Ramos (cell line): ENCODE measurements around the gene SLC2A4.
"Not testable (repeated sequence)": the region's sequence is repeated elsewhere in the genome, so short reads cannot be mapped to it uniquely, and the experiment has no call there.

Experiments
- in situ Hi-C: fragments of 300-500 bp; cut with MboI; formaldehyde crosslinking; loops from one replicate; pipeline ENCODE4 v1.14.3; 2022; ENCODE audit warnings: low sequenced_read_pairs; ENCODE audit not compliant: unreplicated experiment

The SLC2A4 gene

DNA sequence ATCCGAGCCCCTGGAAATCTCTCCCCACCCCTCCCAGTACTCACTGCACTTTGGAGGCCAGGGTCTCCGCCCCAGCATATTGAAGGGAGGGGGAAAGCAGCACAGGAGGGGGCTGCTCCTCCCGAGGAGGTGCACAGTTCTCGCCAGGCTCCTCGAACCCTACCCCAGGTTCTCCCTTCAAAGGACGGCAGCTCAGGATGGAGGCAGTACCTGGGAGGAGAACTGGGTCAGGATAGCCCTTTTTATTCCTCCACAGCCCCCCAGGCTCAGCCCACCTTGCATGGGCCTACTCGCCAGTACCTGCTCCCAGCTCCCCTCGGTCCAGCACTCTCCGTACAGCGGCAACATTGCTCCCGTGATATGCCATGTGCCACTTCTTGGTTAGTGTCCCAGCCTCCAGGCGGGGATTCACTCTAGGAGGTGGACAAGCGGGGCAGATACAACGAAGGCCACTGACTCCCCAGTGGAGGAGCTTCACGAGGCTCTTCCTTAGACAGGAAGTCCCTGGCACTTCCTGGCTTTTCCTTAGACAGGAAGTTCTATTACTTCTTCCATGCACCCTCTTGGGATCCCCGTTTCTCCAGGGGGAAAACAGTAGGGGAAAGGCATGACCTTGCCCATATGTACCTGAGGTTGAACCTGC is 35.8 kb downstream of the SLC2A4 start:
- in situ Hi-C loops: no loop called here

DNA sequence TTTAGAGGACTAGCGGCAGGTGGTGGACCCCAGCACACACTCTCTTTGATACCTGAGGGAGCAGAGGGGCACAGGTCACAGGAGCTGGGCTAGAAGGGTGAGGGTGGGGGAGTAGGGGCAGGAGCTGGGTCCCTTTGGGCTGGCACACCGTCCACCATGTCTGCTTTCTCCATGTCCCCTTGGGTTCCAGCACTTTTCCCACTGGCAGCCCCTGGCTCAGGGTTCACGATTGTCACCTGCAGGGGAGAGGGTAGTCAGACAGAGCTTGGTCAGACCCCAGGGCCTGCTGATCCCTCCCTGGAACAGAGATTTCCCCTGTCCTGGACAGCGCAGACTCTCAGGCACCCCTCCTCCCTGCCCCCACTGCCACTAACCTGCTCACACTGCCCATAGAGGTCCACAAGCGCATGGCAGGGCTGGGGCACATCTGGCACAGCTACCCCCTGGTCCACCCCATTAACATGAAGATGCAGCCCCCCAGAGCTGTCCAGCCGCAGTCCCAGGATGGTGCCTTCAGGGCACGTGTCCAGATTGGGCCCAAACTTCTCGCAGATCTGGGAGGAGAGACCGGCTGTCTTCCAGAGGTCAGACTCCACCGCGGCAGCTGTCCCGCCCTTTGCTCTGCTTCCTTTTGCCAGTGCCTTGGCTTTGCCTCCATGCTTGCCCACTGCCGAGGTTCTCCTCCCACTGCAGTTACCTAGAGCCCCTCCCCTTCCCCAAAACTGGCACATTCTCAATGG is 36.8 kb downstream of the SLC2A4 start:
- in situ Hi-C loops: no loop called here

DNA sequence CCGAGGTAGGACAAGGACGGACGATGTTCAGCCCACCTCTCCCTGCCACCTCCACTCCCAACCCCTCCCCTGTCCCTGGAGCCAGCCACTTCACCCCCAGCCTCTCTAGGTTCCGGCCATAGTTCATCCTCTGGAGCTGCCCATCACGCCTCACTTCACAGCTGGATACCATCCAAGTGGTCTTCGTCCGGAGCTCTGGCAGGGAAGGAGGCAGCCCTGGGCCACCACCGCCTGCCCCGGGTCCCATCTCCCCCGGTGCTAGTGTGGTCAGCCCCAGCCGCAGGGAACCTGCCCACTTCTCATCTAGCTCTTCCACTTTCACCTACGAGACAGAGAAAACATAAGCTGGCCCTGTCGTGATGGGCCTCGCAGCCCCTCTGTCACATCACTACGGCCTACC is 39.9 kb downstream of the SLC2A4 start:
- in situ Hi-C loops: no loop called here

DNA sequence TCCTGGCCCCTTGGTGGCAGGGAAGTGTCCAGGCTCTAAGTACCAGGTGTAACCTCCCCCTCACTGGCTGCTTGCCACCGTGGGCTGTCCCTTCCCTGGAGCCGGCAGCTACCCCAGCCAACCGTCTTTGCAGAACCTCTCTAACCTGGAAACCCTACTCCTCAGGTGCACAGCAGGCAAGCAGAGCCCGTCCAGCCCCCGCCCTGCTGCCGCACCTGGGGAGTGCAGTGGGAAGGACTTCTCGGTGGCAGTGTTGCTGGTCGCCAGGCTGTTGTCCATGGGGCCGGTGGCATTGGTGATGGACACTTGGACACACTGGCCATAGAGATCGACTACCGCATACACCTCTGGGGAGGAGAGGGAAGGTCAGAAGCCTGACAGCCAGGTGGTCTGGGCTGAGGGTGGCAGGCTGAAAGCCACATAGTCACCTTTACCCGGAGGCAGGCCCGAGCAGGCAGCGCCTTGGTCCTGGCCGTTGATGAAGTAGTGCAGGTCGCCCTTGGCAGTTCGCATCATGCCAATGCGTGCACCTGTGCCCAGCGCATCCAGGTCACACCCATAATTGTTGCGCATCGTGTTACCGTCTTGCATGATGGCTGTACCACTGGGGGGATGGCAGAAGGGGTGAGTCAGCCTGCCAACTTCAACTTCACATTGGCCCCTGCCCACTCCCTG is 41.1 kb downstream of the SLC2A4 start:
- in situ Hi-C loops: no loop called here

DNA sequence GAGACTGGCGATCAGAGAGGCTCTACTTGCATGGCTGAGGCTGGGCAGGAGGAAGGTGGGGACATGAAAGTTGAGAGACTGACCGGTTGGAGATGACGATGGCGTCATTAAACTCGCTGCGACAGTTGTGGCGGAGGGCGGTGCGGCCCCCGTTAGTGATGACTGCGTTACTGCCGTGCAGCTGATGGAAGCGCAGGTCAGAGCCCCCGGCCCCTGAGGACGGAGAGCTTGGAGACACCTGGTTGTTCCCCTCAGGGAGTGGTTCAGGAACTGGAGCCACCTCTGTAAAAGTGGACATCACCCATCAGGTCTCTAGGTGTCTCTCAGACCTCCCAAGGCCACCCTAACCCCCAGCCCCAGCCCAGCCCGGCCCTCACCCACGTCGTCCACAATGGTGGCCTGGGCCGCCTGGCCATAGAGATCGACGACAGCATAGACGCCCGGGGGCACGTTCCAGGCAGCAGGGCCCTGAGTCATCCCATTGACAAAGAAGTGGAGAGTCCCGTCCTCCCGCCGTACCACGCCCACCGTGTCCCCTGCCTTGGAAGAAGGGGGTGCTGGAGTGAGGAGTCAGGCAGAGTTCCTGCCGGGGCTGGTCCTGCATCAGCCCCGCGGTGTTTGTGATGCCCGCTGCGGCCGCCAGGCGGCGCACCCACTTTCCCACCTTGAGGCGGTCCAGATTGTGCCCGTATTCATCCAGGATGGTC is 42.4 kb downstream of the SLC2A4 start:
- in situ Hi-C loops: no loop called here

DNA sequence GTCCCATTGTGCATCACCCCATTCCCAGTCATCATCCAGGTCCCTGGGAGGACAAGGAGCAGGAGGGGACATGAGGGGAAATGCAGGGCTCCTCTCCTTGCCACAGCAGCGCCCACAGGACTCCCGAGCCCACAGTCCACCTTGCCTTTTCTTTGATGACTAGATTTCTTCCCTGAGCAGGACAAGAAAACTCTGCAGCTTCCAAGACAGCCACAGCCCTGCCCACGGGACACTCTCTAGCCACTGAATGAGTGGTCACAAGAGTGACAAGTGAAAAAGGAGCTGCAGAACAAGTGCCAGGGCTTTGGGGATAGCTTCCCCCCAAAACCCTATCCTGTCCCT is 42.9 kb downstream of the SLC2A4 start:
- in situ Hi-C loops: no loop called here

DNA sequence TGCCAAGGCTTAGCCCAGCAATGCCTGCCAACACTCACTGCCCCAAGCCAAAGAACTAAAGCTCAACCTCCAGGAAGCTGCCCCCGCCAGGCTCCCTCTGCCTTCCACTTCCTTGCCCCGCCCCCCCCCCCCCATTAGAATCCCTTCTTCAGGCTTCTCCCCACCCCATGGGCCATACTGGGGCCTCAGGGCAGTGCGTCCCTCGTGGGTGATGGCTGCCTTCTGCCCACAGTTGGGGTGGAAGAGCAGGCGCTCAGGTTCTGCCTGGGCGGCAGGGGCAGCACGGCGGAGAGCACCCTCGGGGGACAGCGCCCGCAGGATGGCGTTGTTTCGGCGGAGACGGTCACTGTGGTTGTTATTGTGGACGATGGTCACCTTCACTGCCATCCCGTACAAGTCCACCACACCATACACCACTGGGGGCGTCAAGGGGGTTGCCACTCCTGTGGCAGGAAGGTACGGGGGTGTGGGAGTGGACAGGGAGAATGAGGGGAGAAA is 43.6 kb downstream of the SLC2A4 start:
- in situ Hi-C loops: no loop called here

DNA sequence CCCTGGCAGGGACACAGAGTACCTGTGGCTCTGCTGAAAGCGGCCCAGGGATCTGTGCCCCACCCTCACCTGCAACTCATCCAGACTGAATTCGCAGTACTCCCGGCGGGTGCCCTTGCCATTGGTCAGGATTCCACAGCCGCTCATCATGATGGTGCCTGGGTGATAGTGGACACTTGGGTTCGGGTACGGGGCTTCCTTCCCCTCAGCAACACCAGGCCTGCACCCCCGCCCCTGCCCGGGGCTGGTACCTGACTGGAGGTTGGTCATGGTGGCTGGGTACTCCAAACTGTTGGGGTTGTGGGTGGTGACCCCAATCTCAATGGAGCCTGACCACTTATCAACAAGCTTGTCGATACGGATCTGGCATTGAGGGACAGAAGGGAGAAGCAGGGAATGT is 44.7 kb downstream of the SLC2A4 start:
- in situ Hi-C loops: no loop called here

DNA sequence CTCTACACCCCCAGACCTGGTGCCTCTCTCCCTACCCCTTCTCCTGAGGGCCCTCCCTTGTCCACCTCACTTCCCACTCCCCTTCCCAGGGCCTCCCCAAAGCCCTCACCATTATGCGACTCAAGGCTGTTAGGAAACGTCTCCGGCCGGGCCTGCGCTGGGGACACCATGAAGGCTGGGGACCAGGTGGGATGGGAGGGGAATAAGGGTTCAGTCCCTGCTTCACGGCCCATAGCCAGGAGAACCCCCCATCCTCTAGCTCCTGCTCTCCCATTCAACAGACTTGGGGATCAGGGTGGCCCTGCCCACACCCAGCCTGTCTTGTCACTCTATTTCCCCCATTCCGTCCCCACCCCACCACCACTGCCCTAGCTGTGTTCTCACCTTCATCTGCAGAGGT is 45.5 kb downstream of the SLC2A4 start:
- in situ Hi-C loops: no loop called here

DNA sequence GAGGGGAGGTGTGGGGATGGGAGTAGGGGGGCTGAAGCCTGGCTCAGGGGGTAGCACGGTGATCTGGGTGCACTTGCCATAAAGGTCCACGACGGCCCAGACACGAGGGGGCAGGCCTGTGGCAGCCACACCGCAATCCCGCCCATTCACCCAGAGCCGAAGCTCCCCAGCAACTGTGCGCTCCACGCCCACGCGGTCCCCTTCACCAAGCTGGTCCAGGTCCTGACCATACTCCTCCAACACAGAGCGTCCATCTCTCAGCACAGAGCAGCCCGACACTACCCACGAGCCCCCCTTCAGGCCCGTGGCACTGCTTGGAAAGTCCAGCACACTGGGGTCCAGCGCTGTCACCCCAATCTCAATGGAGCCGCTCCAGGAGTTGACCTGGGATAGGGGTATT is 46.0 kb downstream of the SLC2A4 start:
- in situ Hi-C loops: no loop called here

DNA sequence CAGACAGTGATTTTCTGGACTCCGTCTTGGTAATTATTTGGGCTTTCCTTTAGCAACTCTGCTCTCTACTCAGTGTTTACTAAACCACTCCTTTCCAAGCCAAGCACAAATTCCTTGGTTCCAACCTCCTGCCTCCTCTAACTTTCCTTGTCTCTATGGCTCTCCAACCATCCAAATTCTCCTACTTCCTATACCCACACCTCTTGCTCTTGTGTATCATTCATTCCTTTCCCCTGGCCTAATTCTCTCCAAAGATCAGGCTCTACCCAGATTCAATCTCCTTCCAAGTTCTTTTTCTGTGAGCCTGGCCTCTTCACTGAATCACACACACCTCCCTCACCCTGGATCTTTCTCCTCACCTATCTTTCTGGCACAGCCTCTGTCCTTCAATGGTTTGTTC is 46.5 kb downstream of the SLC2A4 start:
- in situ Hi-C loops: no loop called here

DNA sequence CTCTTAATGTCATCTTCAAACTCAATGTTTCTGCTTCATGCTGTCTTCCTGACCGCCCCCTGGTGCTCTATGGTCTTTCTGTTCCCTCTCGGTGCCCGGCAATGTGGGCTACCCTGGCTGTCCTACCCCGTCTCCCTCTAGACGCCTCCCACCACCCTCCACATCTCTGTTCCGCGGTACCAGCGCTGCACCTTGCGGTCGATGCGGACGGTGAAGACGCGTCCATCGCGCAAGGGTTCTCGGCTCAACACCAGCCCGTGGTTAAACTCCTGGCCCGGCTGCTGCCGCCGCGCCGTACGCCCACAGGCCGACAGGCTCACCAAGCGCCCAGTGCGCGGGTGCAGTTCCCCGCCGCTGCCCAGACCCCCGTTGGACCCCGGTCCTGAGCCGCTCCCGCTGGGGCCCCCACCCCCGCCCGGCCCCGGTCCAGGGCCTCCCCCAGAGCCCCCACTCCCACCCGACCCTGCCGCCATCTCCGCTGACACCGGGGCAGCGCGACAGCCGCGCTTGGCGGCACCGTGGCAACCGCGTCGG is 47.4 kb downstream of the SLC2A4 start, which contains the start of gene NEURL4:
NEURL4 (minus strand) TSS at position 496 of the 534 bp plus-strand sequence; CDS start at position 473, 23 bp downstream.
- in situ Hi-C loops: no loop called here

DNA sequence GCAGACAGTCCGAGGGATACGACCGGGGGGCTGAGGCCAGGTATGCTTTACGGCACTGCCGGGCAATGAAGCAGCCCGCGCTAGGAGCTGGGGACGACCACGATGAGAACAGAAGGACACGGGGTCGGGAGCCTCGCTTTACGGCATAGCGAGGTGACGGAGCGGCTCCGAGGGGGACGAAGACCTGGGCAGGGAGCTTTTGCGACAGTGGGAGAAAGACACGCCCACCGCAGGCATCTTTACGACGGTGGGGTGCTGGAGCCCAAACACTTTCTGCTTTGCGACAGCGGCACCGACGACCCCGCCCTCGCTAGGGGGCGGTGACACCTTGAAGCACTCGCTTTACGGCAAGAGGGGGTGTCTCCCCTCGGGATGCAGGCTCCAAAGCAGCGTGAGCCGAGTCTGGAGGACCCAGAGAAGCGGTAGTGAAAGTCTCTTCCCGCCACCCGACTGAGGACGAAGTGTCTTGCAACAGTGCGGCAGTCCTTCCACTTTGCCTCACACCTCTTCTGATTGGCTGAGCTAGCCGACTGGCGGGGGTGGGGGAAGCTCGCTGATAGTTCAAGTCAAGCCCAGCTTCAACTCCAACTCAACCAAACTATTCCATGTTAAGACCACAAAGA is 48.0 kb downstream of the SLC2A4 start:
- in situ Hi-C loops: no loop called here

DNA sequence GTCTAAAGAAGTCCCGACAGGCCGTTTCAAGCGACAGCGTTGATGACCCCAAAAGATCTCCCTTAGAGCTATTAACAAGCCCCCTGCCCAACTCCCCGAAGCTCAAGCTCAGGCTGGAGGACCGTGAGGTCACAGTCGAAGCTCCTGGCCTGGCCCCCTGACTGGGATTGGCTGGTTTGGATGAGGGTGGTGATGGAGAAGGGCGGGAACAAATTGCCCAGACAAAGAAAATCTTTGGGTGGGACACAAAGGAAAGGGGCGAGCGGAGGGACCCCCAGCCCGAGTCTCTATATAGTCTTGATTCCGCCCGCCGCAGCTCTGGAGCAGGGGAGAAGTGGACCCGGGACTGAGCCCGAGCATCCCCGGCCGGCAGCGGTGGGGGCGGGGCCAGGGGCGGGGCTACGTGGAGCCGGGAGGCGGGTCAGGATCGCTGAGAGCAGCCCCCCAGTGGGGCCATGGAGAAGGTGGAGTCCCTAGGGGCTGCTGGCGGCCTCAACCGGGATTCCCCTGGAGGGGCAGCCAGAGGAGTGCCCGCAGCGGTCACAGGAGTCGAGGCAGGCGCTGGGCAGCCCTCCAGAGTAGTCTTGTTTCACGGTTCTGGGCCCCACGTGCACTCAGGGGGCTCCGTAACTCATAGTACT is 48.6 kb downstream of the SLC2A4 start:
- in situ Hi-C loops: no loop called here

DNA sequence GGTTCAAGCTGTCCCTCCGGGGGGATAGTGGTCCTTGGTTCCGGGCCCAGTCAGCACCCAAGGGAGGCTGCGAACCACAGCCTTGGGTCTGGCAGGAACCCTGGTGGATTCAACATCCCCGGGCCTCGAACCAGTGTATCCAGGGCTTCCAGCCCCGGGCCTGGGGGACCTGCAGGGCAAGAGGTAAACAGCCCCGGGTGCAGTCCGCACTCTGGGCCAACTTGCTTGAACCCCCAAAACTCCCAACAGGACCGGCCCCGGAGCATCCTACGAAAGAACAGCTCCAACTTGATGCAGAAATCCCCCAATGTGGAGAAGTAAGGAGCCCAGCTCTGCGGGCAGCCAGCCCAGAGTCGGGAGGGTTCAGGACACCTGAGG is 49.1 kb downstream of the SLC2A4 start:
- in situ Hi-C loops: no loop called here

DNA sequence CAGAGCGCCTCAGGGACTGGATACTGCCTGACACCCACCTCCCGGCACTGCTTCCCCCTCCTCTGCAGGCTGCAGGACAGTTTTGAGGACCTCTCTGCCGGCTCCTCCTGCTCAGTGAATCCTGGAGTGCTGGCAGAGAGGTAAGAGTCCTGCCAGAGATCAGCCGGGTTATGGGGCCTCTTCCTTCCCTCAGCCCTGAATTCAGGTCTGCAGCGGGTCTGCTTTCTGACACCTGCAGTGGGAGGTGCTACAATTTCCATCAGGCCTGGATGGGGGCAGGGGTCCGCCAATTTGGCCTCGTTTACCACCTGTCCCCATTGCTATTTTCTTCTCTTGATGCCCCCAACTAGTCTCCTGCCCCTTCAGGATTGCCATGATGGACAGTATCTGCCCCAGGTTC is 50.6 kb downstream of the SLC2A4 start:
- in situ Hi-C loops: no loop called here

DNA sequence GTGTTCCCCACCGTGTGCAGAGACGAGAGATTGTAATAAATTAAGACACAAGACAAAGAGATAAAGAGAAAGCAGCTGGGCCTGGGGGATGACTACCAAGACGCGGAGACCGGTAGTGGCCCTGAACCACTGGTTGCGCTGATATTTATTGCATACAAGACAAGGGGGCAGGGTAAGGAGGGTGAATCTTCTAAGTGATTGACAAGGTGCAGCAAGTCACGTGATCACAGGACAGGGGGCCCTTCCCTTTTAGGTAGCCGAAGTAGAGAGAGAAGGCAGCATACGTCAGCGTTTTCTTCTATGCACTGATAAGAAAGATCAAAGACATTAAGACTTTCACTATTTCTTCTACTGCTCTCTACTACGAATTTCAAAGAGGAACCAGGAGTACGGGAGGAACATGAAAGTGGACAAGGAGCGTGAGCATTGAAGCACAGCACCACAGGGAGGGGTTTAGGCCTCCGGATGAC is 51.1 kb downstream of the SLC2A4 start:
- in situ Hi-C loops: not testable (repeated sequence)

DNA sequence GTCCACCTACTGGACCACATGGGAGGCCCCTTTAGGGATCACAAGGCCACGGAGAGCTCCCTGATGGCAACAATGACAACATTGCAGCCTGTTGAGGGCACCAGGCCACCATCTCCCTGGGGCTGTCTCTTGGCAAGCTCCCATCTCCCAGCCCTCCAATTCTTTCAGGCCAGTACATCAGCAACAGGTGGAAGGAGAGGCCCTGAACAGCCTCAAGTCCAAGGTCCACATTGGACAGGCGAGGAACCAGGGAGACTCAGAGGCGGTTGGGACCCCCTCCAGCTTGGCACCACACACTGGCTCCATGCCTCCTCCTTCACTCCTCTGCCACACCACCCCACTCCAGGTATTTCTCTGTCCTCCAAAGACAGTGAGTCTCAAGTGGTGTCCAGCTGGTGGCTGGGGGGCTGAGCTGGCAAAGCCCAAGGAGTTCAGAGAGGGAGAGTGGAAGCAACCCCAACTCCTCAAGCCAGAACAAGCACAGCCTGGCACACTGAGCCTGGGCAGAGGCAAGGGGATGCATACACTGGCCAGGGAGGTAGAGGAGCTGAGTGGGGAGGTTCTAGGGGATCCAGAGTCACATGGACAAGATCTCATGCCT is 53.5 kb downstream of the SLC2A4 start:
- in situ Hi-C loops: no loop called here

DNA sequence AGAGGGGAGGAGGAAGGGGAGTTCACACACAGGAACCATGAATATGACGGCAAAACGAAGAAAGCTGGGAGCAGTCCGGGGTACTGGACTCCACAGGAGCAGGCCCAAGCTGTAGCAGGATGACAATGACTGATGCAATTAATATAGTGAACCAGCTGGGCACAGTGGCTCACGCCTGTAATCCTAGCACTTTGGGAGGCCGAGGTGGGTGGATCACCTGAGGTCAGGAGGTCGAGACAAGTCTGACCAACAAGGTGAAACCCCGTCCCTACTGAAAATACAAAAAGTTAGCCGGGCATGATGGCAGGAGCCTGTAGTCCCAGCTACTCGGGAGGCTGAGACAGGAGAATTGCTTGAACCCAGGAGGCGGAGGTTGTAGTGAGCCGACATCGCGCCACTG is 54.2 kb downstream of the SLC2A4 start:
- in situ Hi-C loops: not testable (repeated sequence)
